IMR-90 (cell line): ENCODE results near the gene NSUN7. TPM values are rescaled to one million over a fixed set of nuclear protein-coding genes. Genes with fewer than 3 reads are reported as not detected.

Source experiments
- ATAC-seq: fragments of 200-7000 bp; cut with Tn5 transposase; 2 replicates; pipeline ENCODE4 v1.9.1; 2020; ENCODE audit warnings: low read depth, mild to moderate bottlenecking, moderate library complexity
- BruUV-seq: library from RNA; stranded (reverse); fragments of 400-500 nt; replicated peaks from 2 replicates; lab custom pipeline; 2021; lab: Mats Ljungman, UMichigan
- CTCF ChIA-PET: fragments of 300-600 bp; formaldehyde crosslinking; extraction: SDS; loops from one replicate; lab custom pipeline; 2021; ENCODE audit warnings: antibody characterized with exemption; lab: Yijun Ruan, JAX
- POLR2A ChIA-PET: fragments of 300-600 bp; sonication (Branson Sonifier 250); formaldehyde crosslinking; loops from one replicate; lab custom pipeline; 2022; ENCODE audit warnings: antibody characterized with exemption; ENCODE audit not compliant: unreplicated experiment; lab: Charles Lee
- DNase-seq: peaks from one replicate; pipeline ENCODE4 v3.0.0; 2013
- H2AFZ ChIP-seq: replicated peaks from 2 replicates; pipeline ENCODE3; 2013; ENCODE audit warnings: low read length, mild to moderate bottlenecking; ENCODE audit not compliant: poor library complexity
- H2AK5ac ChIP-seq: 2 replicates; pipeline ENCODE4 v1.6.1; 2013; ENCODE audit warnings: low read depth, low read length, inconsistent platforms
- H2AK9ac ChIP-seq: replicated peaks from 2 replicates; pipeline ENCODE3; 2013; ENCODE audit warnings: mild to moderate bottlenecking, low read depth, low read length, moderate library complexity; ENCODE audit not compliant: poor library complexity
- H2BK120ac ChIP-seq: 2 replicates; pipeline ENCODE4 v1.6.1; 2013; ENCODE audit warnings: low read depth, low read length, inconsistent platforms
- H2BK15ac ChIP-seq: 3 replicates; pipeline ENCODE4 v1.6.1; 2013; ENCODE audit warnings: low read depth, low read length, inconsistent platforms
- H2BK20ac ChIP-seq: 2 replicates; pipeline ENCODE4 v1.6.1; 2013; ENCODE audit warnings: low read depth, mild to moderate bottlenecking, inconsistent platforms, low read length, moderate library complexity
- H2BK5ac ChIP-seq: 2 replicates; pipeline ENCODE4 v1.6.1; 2013; ENCODE audit warnings: mild to moderate bottlenecking, low read depth, low read length, inconsistent platforms; ENCODE audit not compliant: poor library complexity, severe bottlenecking
- H3K14ac ChIP-seq: replicated peaks from 2 replicates; pipeline ENCODE4 v1.6.1; 2013; ENCODE audit warnings: low read depth, low read length, inconsistent platforms
- H3K18ac ChIP-seq: 2 replicates; pipeline ENCODE4 v1.6.1; 2013; ENCODE audit warnings: low read depth, low read length, control low read depth
- H3K23ac ChIP-seq: 2 replicates; pipeline ENCODE4 v1.6.1; 2013; ENCODE audit warnings: low read depth, low read length, inconsistent platforms
- H3K27ac ChIP-seq: 2 replicates; pipeline ENCODE4 v1.5.1; 2013; ENCODE audit warnings: mild to moderate bottlenecking, control low read depth, low read length; ENCODE audit not compliant: insufficient read depth
- H3K27me3 ChIP-seq: 2 replicates; pipeline ENCODE4 v1.6.1; 2013; ENCODE audit warnings: low read length; ENCODE audit not compliant: control insufficient read depth, insufficient read depth
- H3K36me3 ChIP-seq: 2 replicates; pipeline ENCODE4 v1.6.1; 2013; ENCODE audit warnings: low read length, mixed read lengths; ENCODE audit not compliant: control insufficient read depth, insufficient read depth
- H3K4ac ChIP-seq: 2 replicates; pipeline ENCODE4 v1.6.1; 2013; ENCODE audit warnings: low read depth, low read length, inconsistent platforms
- H3K4me1 ChIP-seq: 2 replicates; pipeline ENCODE4 v1.6.1; 2013; ENCODE audit warnings: low read length, mixed read lengths; ENCODE audit not compliant: control insufficient read depth, insufficient read depth
- H3K4me2 ChIP-seq: 2 replicates; pipeline ENCODE4 v1.6.1; 2013; ENCODE audit warnings: low read depth, mild to moderate bottlenecking, control low read depth, low read length, moderate library complexity
- H3K4me3 ChIP-seq: 2 replicates; pipeline ENCODE4 v1.5.1; 2013; ENCODE audit warnings: low read depth, mild to moderate bottlenecking, control low read depth, low read length, moderate library complexity; ENCODE audit not compliant: insufficient read depth
- H3K56ac ChIP-seq: 2 replicates; pipeline ENCODE4 v1.6.1; 2013; ENCODE audit warnings: low read length, inconsistent platforms; ENCODE audit not compliant: insufficient read depth; ENCODE audit errors: extremely low read depth
- H3K79me1 ChIP-seq, 2 experiments: 2 replicates each; pipeline ENCODE4 v1.6.1; 2013; ENCODE audit warnings: low read length in 2 of 2, inconsistent platforms in 1 of 2, low read depth in 1 of 2
- H3K9ac ChIP-seq: 2 replicates; pipeline ENCODE4 v1.6.1; 2013; ENCODE audit warnings: low read depth, low read length, control low read depth
- H3K9me1 ChIP-seq: 2 replicates; pipeline ENCODE4 v1.6.1; 2013; ENCODE audit warnings: low read length, inconsistent platforms; ENCODE audit not compliant: insufficient read depth
- H3K9me3 ChIP-seq: 2 replicates; pipeline ENCODE4 v1.6.1; 2013; ENCODE audit warnings: low read length; ENCODE audit not compliant: control insufficient read depth, insufficient read depth
- H4K20me1 ChIP-seq: 2 replicates; pipeline ENCODE4 v1.6.1; 2013; ENCODE audit warnings: low read length, inconsistent platforms; ENCODE audit not compliant: insufficient read depth
- H4K5ac ChIP-seq: 2 replicates; pipeline ENCODE4 v1.6.1; 2013; ENCODE audit warnings: mild to moderate bottlenecking, low read depth, low read length, control low read depth
- H4K8ac ChIP-seq, 2 experiments: 2 replicates each; pipeline ENCODE4 v1.6.1; 2013; ENCODE audit warnings: low read depth in 2 of 2, low read length in 2 of 2, control low read depth in 1 of 2, inconsistent platforms in 1 of 2
- H4K91ac ChIP-seq: 2 replicates; pipeline ENCODE4 v1.6.1; 2013; ENCODE audit warnings: low read depth, low read length, inconsistent platforms; ENCODE audit not compliant: insufficient read depth
- BHLHE40 ChIP-seq: fragments of 150-350 bp; IDR thresholded peaks from 2 replicates; pipeline ENCODE4 v1.6.1; 2016; ENCODE audit warnings: mild to moderate bottlenecking, low read depth, low read length
- FOS ChIP-seq: fragments of 150-350 bp; IDR thresholded peaks from 2 replicates; pipeline ENCODE4 v1.6.1; 2016; ENCODE audit warnings: low read depth, low read length
- MAFK ChIP-seq: IDR thresholded peaks from 2 replicates; pipeline ENCODE4 v1.6.1; 2012; ENCODE audit warnings: low read depth, low read length, improper control_type of control experiment
- MAZ ChIP-seq: IDR thresholded peaks from 2 replicates; pipeline ENCODE4 v1.6.1; 2012; ENCODE audit warnings: low read depth, mild to moderate bottlenecking, low read length, improper control_type of control experiment, moderate library complexity, borderline replicate concordance
- MXI1 ChIP-seq: IDR thresholded peaks from 2 replicates; pipeline ENCODE4 v1.6.1; 2012; ENCODE audit warnings: low read depth, mild to moderate bottlenecking, low read length, moderate library complexity, borderline replicate concordance
- NFE2L2 ChIP-seq: fragments of 150-350 bp; IDR thresholded peaks from 2 replicates; pipeline ENCODE4 v1.6.1; 2016; ENCODE audit warnings: low read depth, mild to moderate bottlenecking, low read length
- RAD21 ChIP-seq: IDR thresholded peaks from 2 replicates; pipeline ENCODE4 v1.6.1; 2012; ENCODE audit warnings: low read length, improper control_type of control experiment
- SMC3 ChIP-seq: fragments of 150-350 bp; IDR thresholded peaks from 2 replicates; pipeline ENCODE4 v1.6.1; 2016; ENCODE audit warnings: low read depth, mild to moderate bottlenecking, antibody characterized with exemption, low read length, moderate library complexity
- WGBS, 2 experiments: methylation state at CpG; one replicate each; pipeline versions ENCODE4 v1.1.5 to v1.1.7; 2013; ENCODE audit warnings: missing lambda C conversion rate in 2 of 2; ENCODE audit not compliant: insufficient read length in 1 of 2; ENCODE audit errors: extremely low coverage in 2 of 2; 5-methylcytosine and 5-hydroxymethylcytosine counted together
- dilution Hi-C: fragments of 300-500 bp; cut with HindIII; formaldehyde crosslinking; loops from one replicate; pipeline ENCODE4 v1.14.3; 2018; ENCODE audit warnings: low sequenced_read_pairs; ENCODE audit not compliant: unreplicated experiment
- in situ Hi-C: fragments of 300-500 bp; cut with MboI; formaldehyde crosslinking; loops from 3 replicates; pipeline ENCODE4 v1.14.3; 2019; ENCODE audit warnings: low sequenced_read_pairs, inconsistent platforms, mixed read lengths
- intact Hi-C: fragments of 100-400 bp; cut with micrococcal nuclease; formaldehyde crosslinking; loops from 2 replicates; pipeline ENCODE4 v1.10.0; 2022
- polyA plus RNA-seq, 3 experiments: library from polyadenylated mRNA; depleted of rRNA; stranded (reverse); fragments of >200 nt; gene quantifications; 2 replicates each; pipeline ENCODE4 v1.2.3, GENCODE V29; 2012; ENCODE audit warnings: low replicate concordance in 1 of 3
- total RNA-seq: library from RNA; depleted of rRNA; stranded (reverse); fragments of >200 nt; gene quantifications from 2 replicates; pipeline ENCODE4 v1.2.3, GENCODE V29; 2012
- TF ChIP-seq, protein P1 (sequence below): fragments of 150-350 bp; IDR thresholded peaks from 2 replicates; pipeline ENCODE4 v1.6.1; 2017; ENCODE audit warnings: mild to moderate bottlenecking, antibody characterized with exemption, low read length, low read depth
- TF ChIP-seq, protein P2 (sequence below): fragments of 150-350 bp; IDR thresholded peaks from 2 replicates; pipeline ENCODE4 v1.6.1; 2016; ENCODE audit warnings: low read depth, mild to moderate bottlenecking, low read length, moderate library complexity, borderline replicate concordance
- TF ChIP-seq, protein P3 (sequence below): conservative IDR thresholded peaks from 2 replicates; pipeline ENCODE4 v1.5.1; 2012; ENCODE audit warnings: mild to moderate bottlenecking, low read depth, low read length, improper control_type of control experiment

Gene NSUN7
- total and polyA plus RNA-seq, 2 of the 4 experiments (the other 2 are of a cell fraction), result not detected

DNA sequence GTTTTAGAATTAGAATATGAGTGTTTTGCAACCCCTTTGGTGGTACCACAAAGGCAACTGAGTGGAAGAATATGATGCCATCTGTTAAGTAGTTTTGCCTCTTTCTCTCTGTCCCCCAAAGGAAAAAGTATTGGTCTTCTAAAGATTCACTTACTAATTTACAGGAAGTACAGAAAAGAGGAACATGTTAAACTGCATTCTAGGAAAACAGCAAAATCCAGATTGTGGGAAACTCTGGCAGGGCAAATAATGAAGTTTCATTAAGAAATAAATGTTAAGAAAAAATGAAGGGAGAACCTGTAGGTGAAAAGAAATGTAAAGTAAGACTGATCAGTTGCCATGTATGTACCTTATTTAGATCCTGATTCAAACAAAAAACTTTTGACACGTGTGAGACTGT is 39.3 kb downstream of the NSUN7 start:
- no peak overlapping the region for H2AFZ ChIP-seq
- H4K5ac ChIP-seq, result no peak overlapping the region
- H3K23ac ChIP-seq, result no peak overlapping the region
- H3K27me3 ChIP-seq, result peaks cover 10% of the 10 kb centered on the region
- H3K79me1 ChIP-seq, result no peaks in the 10 kb centered on the region
- H3K27ac ChIP-seq, result no peak overlapping the region
- dilution Hi-C loops, result no loop called here
- no peak overlapping the region for H2BK5ac ChIP-seq
- no peak overlapping the region for H3K4me3 ChIP-seq
- ATAC-seq (no peak), DNase-seq (no peak)
- H3K4me1 ChIP-seq, result no peaks in the 10 kb centered on the region
- H2AK5ac ChIP-seq, result no peak overlapping the region
- CTCF ChIA-PET, result no interaction called here
- in situ Hi-C loops, result no loop called here
- no TSS peak for BruUV-seq
- no peak overlapping the region for H3K9ac ChIP-seq
- TF ChIP-seq MAZ (no peak), BHLHE40 (no peak), RAD21 (no peak), MXI1 (no peak), FOS (no peak), MAFK (no peak), SMC3 (no peak), NFE2L2 (no peak)
- TF ChIP-seq, protein P1, sequence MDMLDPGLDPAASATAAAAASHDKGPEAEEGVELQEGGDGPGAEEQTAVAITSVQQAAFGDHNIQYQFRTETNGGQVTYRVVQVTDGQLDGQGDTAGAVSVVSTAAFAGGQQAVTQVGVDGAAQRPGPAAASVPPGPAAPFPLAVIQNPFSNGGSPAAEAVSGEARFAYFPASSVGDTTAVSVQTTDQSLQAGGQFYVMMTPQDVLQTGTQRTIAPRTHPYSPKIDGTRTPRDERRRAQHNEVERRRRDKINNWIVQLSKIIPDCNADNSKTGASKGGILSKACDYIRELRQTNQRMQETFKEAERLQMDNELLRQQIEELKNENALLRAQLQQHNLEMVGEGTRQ, result no peak
- TF ChIP-seq, protein P2, sequence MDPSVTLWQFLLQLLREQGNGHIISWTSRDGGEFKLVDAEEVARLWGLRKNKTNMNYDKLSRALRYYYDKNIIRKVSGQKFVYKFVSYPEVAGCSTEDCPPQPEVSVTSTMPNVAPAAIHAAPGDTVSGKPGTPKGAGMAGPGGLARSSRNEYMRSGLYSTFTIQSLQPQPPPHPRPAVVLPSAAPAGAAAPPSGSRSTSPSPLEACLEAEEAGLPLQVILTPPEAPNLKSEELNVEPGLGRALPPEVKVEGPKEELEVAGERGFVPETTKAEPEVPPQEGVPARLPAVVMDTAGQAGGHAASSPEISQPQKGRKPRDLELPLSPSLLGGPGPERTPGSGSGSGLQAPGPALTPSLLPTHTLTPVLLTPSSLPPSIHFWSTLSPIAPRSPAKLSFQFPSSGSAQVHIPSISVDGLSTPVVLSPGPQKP, result no peak
- TF ChIP-seq, protein P3, sequence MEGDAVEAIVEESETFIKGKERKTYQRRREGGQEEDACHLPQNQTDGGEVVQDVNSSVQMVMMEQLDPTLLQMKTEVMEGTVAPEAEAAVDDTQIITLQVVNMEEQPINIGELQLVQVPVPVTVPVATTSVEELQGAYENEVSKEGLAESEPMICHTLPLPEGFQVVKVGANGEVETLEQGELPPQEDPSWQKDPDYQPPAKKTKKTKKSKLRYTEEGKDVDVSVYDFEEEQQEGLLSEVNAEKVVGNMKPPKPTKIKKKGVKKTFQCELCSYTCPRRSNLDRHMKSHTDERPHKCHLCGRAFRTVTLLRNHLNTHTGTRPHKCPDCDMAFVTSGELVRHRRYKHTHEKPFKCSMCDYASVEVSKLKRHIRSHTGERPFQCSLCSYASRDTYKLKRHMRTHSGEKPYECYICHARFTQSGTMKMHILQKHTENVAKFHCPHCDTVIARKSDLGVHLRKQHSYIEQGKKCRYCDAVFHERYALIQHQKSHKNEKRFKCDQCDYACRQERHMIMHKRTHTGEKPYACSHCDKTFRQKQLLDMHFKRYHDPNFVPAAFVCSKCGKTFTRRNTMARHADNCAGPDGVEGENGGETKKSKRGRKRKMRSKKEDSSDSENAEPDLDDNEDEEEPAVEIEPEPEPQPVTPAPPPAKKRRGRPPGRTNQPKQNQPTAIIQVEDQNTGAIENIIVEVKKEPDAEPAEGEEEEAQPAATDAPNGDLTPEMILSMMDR, result no peak
- H3K9me1 ChIP-seq, result no peaks in the 10 kb centered on the region
- no peak overlapping the region for H2BK20ac ChIP-seq
- H4K8ac ChIP-seq, result no peak overlapping the region
- no peak overlapping the region for H2BK15ac ChIP-seq
- no peak overlapping the region for H3K18ac ChIP-seq
- no peak overlapping the region for H3K14ac ChIP-seq
- no CpG with 5 or more reads among the region's 1 CpG for WGBS, 2 experiments
- no peak overlapping the region for H3K4me2 ChIP-seq
- no peak overlapping the region for H3K56ac ChIP-seq
- H2BK120ac ChIP-seq, result no peak overlapping the region
- no peaks in the 10 kb centered on the region for H3K9me3 ChIP-seq
- H2AK9ac ChIP-seq, result no peak overlapping the region
- intact Hi-C loops, result no loop called here
- POLR2A ChIA-PET, result no interaction called here
- H4K20me1 ChIP-seq, result no peaks in the 10 kb centered on the region
- no peak overlapping the region for H4K91ac ChIP-seq
- no peaks in the 10 kb centered on the region for H3K36me3 ChIP-seq
- H3K4ac ChIP-seq, result no peak overlapping the region
